ENCODE measurements around the gene CFAP97D1.

- TF ChIP-seq, protein P1, sequence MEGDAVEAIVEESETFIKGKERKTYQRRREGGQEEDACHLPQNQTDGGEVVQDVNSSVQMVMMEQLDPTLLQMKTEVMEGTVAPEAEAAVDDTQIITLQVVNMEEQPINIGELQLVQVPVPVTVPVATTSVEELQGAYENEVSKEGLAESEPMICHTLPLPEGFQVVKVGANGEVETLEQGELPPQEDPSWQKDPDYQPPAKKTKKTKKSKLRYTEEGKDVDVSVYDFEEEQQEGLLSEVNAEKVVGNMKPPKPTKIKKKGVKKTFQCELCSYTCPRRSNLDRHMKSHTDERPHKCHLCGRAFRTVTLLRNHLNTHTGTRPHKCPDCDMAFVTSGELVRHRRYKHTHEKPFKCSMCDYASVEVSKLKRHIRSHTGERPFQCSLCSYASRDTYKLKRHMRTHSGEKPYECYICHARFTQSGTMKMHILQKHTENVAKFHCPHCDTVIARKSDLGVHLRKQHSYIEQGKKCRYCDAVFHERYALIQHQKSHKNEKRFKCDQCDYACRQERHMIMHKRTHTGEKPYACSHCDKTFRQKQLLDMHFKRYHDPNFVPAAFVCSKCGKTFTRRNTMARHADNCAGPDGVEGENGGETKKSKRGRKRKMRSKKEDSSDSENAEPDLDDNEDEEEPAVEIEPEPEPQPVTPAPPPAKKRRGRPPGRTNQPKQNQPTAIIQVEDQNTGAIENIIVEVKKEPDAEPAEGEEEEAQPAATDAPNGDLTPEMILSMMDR (conservative IDR thresholded peaks at IDR 0.05; ENCODE audit: low read length) = no peak
- TF ChIP-seq EZH2phosphoT487 (IDR thresholded peaks at IDR 0.05; ENCODE audit: borderline replicate concordance, low read depth, low read length) = no peak
Measured at GRCh38 chr17:43755389-43755875, 24.8 kb upstream of the CFAP97D1 start.
